DND-41 (cell line): ENCODE results near the gene MOBP.
"Not testable (repeated sequence)": the region's sequence is repeated elsewhere in the genome, so short reads cannot be mapped to it uniquely, and the experiment has no call there.

ENCODE experiments used
- ATAC-seq: fragments of 200-7000 bp; cut with Tn5 transposase; 3 replicates; pipeline ENCODE4 v1.9.1; 2021; ENCODE audit warnings: low read depth; ENCODE audit not compliant: insufficient read depth
- DNase-seq: peaks from one replicate; pipeline ENCODE4 v3.0.0-alpha.2; 2020
- H2AFZ ChIP-seq: 2 replicates; pipeline ENCODE4 v1.6.0; 2012; ENCODE audit warnings: low read depth, low read length
- H3K27ac ChIP-seq: 2 replicates; pipeline ENCODE4 v1.5.1; 2012; ENCODE audit warnings: low read length, inconsistent platforms
- H3K27me3 ChIP-seq: fragments of 200-600 bp; sonication (generic); 2 replicates; pipeline ENCODE4 v1.6.0; 2012; ENCODE audit warnings: low read length, mild to moderate bottlenecking, inconsistent platforms; ENCODE audit not compliant: insufficient read depth, poor library complexity
- H3K36me3 ChIP-seq: 2 replicates; pipeline ENCODE4 v1.5.1; 2012; ENCODE audit warnings: low read length, inconsistent platforms; ENCODE audit not compliant: insufficient read depth
- H3K4me1 ChIP-seq: 2 replicates; pipeline ENCODE4 v1.5.1; 2012; ENCODE audit warnings: mild to moderate bottlenecking, low read length; ENCODE audit not compliant: insufficient read depth
- H3K4me2 ChIP-seq: 2 replicates; pipeline ENCODE4 v1.6.0; 2012; ENCODE audit warnings: mild to moderate bottlenecking, moderate library complexity, low read length, inconsistent platforms; ENCODE audit not compliant: insufficient read depth
- H3K4me3 ChIP-seq, 2 experiments: fragments of 200-600 bp in 1 of 2; shearing (Covaris generic) in 1 of 2; 2 replicates each; pipeline ENCODE4 v1.5.1; 2012 to 2016; ENCODE audit warnings: inconsistent platforms in 2 of 2, low read length in 2 of 2, mild to moderate bottlenecking in 2 of 2, low read depth in 1 of 2, moderate library complexity in 1 of 2
- H3K79me2 ChIP-seq: 2 replicates; pipeline ENCODE4 v1.6.0; 2012; ENCODE audit warnings: low read length, inconsistent platforms; ENCODE audit not compliant: insufficient read depth
- H3K9ac ChIP-seq: 2 replicates; pipeline ENCODE4 v1.6.0; 2012; ENCODE audit warnings: low read depth, mild to moderate bottlenecking, inconsistent platforms, low read length, moderate library complexity
- H3K9me3 ChIP-seq: 2 replicates; pipeline ENCODE4 v1.5.1; 2012; ENCODE audit warnings: low read length, moderate library complexity, mild to moderate bottlenecking, inconsistent platforms; ENCODE audit not compliant: insufficient read depth, severe bottlenecking
- H4K20me1 ChIP-seq: 2 replicates; pipeline ENCODE4 v1.6.0; 2012; ENCODE audit warnings: low read length; ENCODE audit not compliant: insufficient read depth
- EZH2 ChIP-seq: IDR thresholded peaks from 3 replicates; pipeline ENCODE4 v1.6.1; 2012; ENCODE audit warnings: borderline replicate concordance, low read depth, mild to moderate bottlenecking, moderate library complexity, low read length, inconsistent platforms; ENCODE audit not compliant: severe bottlenecking
- TF ChIP-seq, protein P1 (sequence below): IDR thresholded peaks from 2 replicates; pipeline ENCODE4 v1.5.1; 2012; ENCODE audit warnings: borderline replicate concordance, low read length, moderate library complexity, mild to moderate bottlenecking; ENCODE audit not compliant: poor library complexity, severe bottlenecking; ENCODE audit errors: extremely low read depth

Gene MOBP

DNA sequence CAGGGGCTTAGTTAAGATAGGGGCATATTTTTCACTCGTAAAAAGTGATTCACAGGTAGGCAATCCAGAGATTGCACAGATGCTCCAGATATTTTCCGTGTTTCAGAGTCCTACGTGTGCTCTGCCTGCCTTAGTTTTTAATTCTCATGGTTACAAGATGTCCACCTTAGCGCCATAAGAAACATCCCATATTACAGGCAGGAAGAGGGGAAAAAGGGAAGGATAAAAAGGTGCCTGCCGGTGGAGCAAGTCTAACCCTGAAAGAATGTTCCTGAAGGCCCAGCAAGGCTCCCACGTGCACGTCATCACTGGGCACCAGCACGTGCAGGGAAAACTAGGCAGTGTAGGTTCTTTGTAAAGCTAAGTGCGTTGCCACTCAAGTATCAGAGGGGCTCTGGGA is 10.1 kb upstream of the MOBP start:
- Histone ChIP-seq H3K9ac (no peak overlapping the region), H3K4me2 (no peak overlapping the region), H3K4me1 (no peaks in the 10 kb centered on the region), H4K20me1 (no peaks in the 10 kb centered on the region), H3K36me3 (no peaks in the 10 kb centered on the region), H3K4me3 (no peak overlapping the region), H3K79me2 (no peaks in the 10 kb centered on the region), H3K9me3 (no peaks in the 10 kb centered on the region), H3K27ac (no peak overlapping the region), H2AFZ (no peak overlapping the region), H3K27me3 (peaks cover 9% of the 10 kb centered on the region)
- DNase-seq (no peak), ATAC-seq (no peak)
- no peak for TF ChIP-seq EZH2
- TF ChIP-seq, protein P1, sequence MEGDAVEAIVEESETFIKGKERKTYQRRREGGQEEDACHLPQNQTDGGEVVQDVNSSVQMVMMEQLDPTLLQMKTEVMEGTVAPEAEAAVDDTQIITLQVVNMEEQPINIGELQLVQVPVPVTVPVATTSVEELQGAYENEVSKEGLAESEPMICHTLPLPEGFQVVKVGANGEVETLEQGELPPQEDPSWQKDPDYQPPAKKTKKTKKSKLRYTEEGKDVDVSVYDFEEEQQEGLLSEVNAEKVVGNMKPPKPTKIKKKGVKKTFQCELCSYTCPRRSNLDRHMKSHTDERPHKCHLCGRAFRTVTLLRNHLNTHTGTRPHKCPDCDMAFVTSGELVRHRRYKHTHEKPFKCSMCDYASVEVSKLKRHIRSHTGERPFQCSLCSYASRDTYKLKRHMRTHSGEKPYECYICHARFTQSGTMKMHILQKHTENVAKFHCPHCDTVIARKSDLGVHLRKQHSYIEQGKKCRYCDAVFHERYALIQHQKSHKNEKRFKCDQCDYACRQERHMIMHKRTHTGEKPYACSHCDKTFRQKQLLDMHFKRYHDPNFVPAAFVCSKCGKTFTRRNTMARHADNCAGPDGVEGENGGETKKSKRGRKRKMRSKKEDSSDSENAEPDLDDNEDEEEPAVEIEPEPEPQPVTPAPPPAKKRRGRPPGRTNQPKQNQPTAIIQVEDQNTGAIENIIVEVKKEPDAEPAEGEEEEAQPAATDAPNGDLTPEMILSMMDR, result no peak

DNA sequence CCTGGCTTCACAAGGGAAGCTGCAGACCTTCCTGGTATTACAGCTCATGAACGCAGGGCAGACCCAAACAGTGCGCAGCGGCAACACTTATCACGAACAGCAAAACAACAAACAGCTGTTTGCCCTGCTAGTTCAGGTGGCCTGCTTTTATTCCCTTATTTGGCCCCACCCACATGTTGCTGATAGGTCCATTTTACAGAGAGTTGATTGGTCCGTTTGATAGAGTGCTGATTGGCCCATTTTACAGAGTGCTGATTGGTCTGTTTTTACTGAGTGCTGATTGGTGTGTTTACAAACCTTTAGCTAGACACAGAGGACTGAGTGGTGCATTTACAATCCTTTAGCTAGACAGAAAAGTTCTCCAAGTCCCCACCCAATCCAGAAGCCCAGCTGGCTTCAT is 8.9 kb upstream of the MOBP start:
- not testable (repeated sequence) for H3K79me2 ChIP-seq, H3K27me3 ChIP-seq, H3K36me3 ChIP-seq, H3K4me1 ChIP-seq, ATAC-seq, H3K4me2 ChIP-seq, H3K4me3 ChIP-seq, H4K20me1 ChIP-seq, H3K9ac ChIP-seq, H3K27ac ChIP-seq, H3K9me3 ChIP-seq, H2AFZ ChIP-seq, DNase-seq

DNA sequence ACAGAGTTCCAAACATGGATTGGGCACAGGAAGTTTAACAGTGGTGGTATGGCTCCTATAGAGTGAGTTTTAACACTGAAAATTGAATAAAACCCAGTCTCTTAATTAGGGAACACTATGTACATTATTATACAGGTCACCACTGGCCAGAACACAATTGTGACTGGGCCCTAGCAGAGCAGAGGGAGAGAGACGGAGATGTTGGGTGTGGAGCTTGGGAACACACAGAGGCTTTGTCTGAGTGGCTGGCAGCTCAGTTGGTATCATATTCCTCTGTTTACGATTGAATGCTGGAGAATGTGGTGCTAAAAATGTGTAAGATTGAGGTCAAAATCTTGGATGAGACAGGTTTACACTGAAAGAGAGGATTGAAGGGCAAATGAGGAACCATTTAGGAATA is 6.8 kb upstream of the MOBP start:
- no peak for ATAC-seq
- no peaks in the 10 kb centered on the region for H3K4me1 ChIP-seq
- no peaks in the 10 kb centered on the region for H3K36me3 ChIP-seq
- no peaks in the 10 kb centered on the region for H4K20me1 ChIP-seq
- no peak overlapping the region for H3K4me2 ChIP-seq
- H3K9ac ChIP-seq, result no peak overlapping the region
- H3K27ac ChIP-seq, result no peak overlapping the region
- H3K4me3 ChIP-seq, result no peak overlapping the region
- DNase-seq, result no peak
- H3K9me3 ChIP-seq, result no peaks in the 10 kb centered on the region
- H3K27me3 ChIP-seq, result peaks cover 8% of the 10 kb centered on the region
- TF ChIP-seq EZH2, result no peak
- TF ChIP-seq, protein P1, result no peak
- no peak overlapping the region for H2AFZ ChIP-seq
- no peaks in the 10 kb centered on the region for H3K79me2 ChIP-seq

DNA sequence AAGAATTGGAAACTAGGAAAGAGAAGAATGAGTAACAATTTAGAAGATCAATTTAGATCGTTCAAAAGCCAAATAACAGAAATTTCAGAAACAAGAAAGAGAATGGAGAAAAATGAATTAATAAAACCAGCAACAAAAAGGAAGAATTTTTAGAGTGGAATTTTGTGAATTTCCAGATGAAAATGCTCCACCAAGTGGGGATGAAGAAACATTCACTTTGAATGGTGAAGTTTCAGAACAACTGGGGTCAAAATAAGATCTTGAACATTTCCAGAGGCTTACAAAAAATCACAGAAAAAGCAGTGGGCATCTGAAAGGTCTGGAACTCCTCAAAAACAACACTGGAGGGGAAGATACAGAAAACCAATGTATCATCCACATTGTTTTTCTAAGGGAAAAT is 4.2 kb upstream of the MOBP start:
- no peak overlapping the region for H3K4me3 ChIP-seq
- H3K9me3 ChIP-seq, result no peaks in the 10 kb centered on the region
- no peak for DNase-seq
- peaks cover 12% of the 10 kb centered on the region for H3K27me3 ChIP-seq
- H3K36me3 ChIP-seq, result no peaks in the 10 kb centered on the region
- H3K9ac ChIP-seq, result no peak overlapping the region
- no peak overlapping the region for H3K4me2 ChIP-seq
- TF ChIP-seq, protein P1, result no peak
- no peak for TF ChIP-seq EZH2
- H3K4me1 ChIP-seq, result no peaks in the 10 kb centered on the region
- H3K79me2 ChIP-seq, result no peaks in the 10 kb centered on the region
- H4K20me1 ChIP-seq, result no peaks in the 10 kb centered on the region
- H2AFZ ChIP-seq, result no peak overlapping the region
- no peak overlapping the region for H3K27ac ChIP-seq
- ATAC-seq, result no peak
